HepG2 (cell line): ENCODE data around the gene GSK3A. TPM values are rescaled to one million over a fixed set of nuclear protein-coding genes. Genes with fewer than 3 reads are reported as not detected.

ENCODE experiments used
- BRCA1 ChIP-seq: sonication (generic); formaldehyde crosslinking; IDR thresholded peaks from 2 replicates; pipeline ENCODE4 v1.4.0; 2020; ENCODE audit warnings: missing genetic modification reagents
- IKZF1 ChIP-seq: fragments of 450-650 bp; IDR thresholded peaks from 2 replicates; pipeline ENCODE4 v1.7.1; 2016
- MED8 ChIP-seq: sonication (generic); formaldehyde crosslinking; IDR thresholded peaks from 2 replicates; pipeline ENCODE4 v1.8.1; 2023; ENCODE audit warnings: mild to moderate bottlenecking, missing genetic modification reagents; ENCODE audit not compliant: insufficient replicate concordance
- MXD4 ChIP-seq: IDR thresholded peaks from 2 replicates; pipeline ENCODE4 v1.6.1; 2016; ENCODE audit warnings: mild to moderate bottlenecking, missing biosample characterization, missing genetic modification reagents
- RFX1 ChIP-seq: fragments of 450-650 bp; IDR thresholded peaks from 2 replicates; pipeline ENCODE4 v1.6.1; 2017
- SKI ChIP-seq: fragments of 450-650 bp; IDR thresholded peaks from one replicate; pipeline ENCODE4 v1.6.1; 2018; ENCODE audit warnings: mild to moderate bottlenecking; ENCODE audit not compliant: partially characterized antibody
- SOX6 ChIP-seq, 2 experiments: fragments of 450-650 bp in 1 of 2; sonication (generic) in 1 of 2; formaldehyde crosslinking in 1 of 2; IDR thresholded peaks; 2 replicates each; pipeline versions ENCODE4 v1.4.0 to v1.6.1; 2017 to 2020; ENCODE audit warnings: antibody characterized with exemption in 1 of 2, mild to moderate bottlenecking in 1 of 2, missing genetic modification reagents in 1 of 2
- SP140L ChIP-seq: sonication (generic); formaldehyde crosslinking; IDR thresholded peaks from 2 replicates; pipeline ENCODE4 v1.4.0; 2020; ENCODE audit warnings: missing genetic modification reagents, borderline replicate concordance
- SP5 ChIP-seq: IDR thresholded peaks from 2 replicates; pipeline ENCODE4 v1.6.1; 2016; ENCODE audit warnings: low read depth, borderline replicate concordance
- TOPORS ChIP-seq: sonication (generic); formaldehyde crosslinking; IDR thresholded peaks from 2 replicates; pipeline ENCODE4 v1.8.0; 2023; ENCODE audit warnings: mild to moderate bottlenecking, missing genetic modification reagents
- ZFAT ChIP-seq: sonication (generic); formaldehyde crosslinking; conservative IDR thresholded peaks from 2 replicates; pipeline ENCODE4 v1.8.1; 2023; ENCODE audit warnings: missing genetic modification reagents, inconsistent platforms
- ZNF282 ChIP-seq: fragments of 450-650 bp; IDR thresholded peaks from 2 replicates; pipeline ENCODE4 v1.6.1; 2018; ENCODE audit not compliant: partially characterized antibody
- ZSCAN20 ChIP-seq: sonication (generic); formaldehyde crosslinking; IDR thresholded peaks from 2 replicates; pipeline ENCODE4 v1.4.0; 2020; ENCODE audit warnings: missing genetic modification reagents, mild to moderate bottlenecking, borderline replicate concordance
- polyA plus RNA-seq, 8 experiments: library from polyadenylated mRNA; depleted of rRNA in 3 of 8; stranded (reverse) in 7 of 8; unstranded in 1 of 8; fragments of >200 nt; fragmentation: Illumina TruSeq in 4 of 8; extraction: Trizol in 4 of 8; gene quantifications; 2 replicates each; pipeline versions ENCODE4 v1.2.1 to v1.2.3, GENCODE V29; 2011 to 2016; ENCODE audit warnings: low read depth in 4 of 8, missing spikeins in 1 of 8, mixed read lengths in 1 of 8; ENCODE audit not compliant: insufficient read depth in 1 of 8
- total RNA-seq, 5 experiments: library from RNA; depleted of rRNA; stranded (reverse); fragments of >200 nt; fragmentation: Illumina TruSeq; extraction: Trizol; gene quantifications; 2 replicates each; pipeline ENCODE4 v1.2.3, GENCODE V29; 2016; ENCODE audit warnings: low read depth in 1 of 5
- TF ChIP-seq, protein P1 (sequence below): sonication (generic); formaldehyde crosslinking; IDR thresholded peaks from 2 replicates; pipeline ENCODE4 v1.5.0; 2020; ENCODE audit warnings: missing genetic modification reagents
- TF ChIP-seq, protein P2 (sequence below): sonication (generic); formaldehyde crosslinking; IDR thresholded peaks from 2 replicates; pipeline ENCODE4 v1.8.0; 2022; ENCODE audit warnings: missing genetic modification reagents, mild to moderate bottlenecking, moderate library complexity, borderline replicate concordance
- TF ChIP-seq, protein P3 (sequence below): sonication (generic); formaldehyde crosslinking; IDR thresholded peaks from 2 replicates; pipeline ENCODE4 v1.9.0; 2022; ENCODE audit warnings: missing genetic modification reagents, mild to moderate bottlenecking, borderline replicate concordance
- TF ChIP-seq, protein P4 (sequence below): IDR thresholded peaks from 2 replicates; pipeline ENCODE4 v1.4.0; 2020; ENCODE audit warnings: mild to moderate bottlenecking, missing genetic modification reagents
- TF ChIP-seq, protein P5 (sequence below): sonication (generic); formaldehyde crosslinking; IDR thresholded peaks from 2 replicates; pipeline ENCODE4 v1.5.0; 2020; ENCODE audit warnings: mild to moderate bottlenecking, missing genetic modification reagents, moderate library complexity

GSK3A gene
- total and polyA plus RNA-seq, 2 of the 13 experiments (the other 11 are each of a cell fraction or from before 2014, with no cell fraction given): 16.9 to 52.5 TPM

DNA sequence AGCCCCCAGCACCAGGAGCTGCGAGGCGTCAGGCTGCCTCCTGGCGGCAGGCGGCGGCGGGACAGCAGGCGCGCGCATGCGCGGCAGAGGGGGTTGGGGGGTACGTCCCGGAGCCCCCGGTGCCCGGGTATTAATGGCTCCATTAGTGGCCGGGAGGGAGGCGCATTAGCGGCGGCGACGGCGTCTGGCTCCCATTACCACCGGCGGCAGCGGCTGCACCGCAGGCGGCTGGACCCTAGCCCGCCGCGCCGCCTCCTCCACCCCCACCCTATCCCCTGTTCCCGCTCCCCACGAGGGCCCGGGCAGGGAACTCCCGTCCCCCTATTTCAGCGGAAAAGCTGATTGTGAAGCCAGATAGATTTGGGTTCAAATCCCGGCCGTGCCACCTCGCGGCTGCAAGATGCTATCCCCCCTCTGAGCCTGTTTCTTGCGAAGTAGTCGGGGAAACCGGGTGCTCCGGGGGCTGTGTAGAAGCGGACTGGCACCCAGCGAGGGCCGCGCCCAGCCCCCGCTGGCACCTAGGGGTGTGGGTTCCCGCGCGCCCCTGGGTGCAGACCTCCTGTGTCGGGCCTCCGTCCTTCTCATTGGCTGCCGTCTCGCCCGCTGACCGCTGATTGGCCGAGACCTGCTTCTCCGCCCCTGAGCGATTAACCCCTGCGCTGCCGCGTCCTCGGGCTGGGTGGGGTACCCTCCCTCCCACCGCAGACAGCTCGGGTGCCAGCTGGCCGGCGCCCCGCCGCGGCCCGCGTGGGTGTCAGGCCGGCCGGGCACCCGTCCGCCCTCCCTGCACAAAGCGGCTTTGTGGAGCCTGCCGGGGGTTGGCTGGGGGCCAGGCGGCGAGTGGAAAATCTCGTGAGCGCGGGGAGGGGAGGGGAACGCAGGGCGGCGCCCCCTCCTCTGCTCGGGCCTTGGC is 37.8 kb upstream of the GSK3A start (continued):
- TF ChIP-seq, protein P1, sequence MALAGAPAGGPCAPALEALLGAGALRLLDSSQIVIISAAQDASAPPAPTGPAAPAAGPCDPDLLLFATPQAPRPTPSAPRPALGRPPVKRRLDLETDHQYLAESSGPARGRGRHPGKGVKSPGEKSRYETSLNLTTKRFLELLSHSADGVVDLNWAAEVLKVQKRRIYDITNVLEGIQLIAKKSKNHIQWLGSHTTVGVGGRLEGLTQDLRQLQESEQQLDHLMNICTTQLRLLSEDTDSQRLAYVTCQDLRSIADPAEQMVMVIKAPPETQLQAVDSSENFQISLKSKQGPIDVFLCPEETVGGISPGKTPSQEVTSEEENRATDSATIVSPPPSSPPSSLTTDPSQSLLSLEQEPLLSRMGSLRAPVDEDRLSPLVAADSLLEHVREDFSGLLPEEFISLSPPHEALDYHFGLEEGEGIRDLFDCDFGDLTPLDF (CRISPR knock-in tag): peak; percentile 90
- TF ChIP-seq IKZF1 (no peak), ZFAT (CRISPR knock-in tag) (0 out of 2 replicates have a peak, but pooled peaks have one; percentile 52), MXD4 (CRISPR knock-in tag) (no peak; the same call in 1 of the 2 replicates), RFX1 (no peak), SOX6 (IDR thresholded peaks at IDR 0.05) (no peak), SOX6 (CRISPR knock-in tag; IDR thresholded peaks at IDR 0.05) (peak; percentile 40; the same call in 1 of the 2 replicates), ZNF282 (no peak), BRCA1 (CRISPR knock-in tag) (no peak), MED8 (CRISPR knock-in tag) (no peak), TOPORS (CRISPR knock-in tag) (no peak), SP5 (CRISPR knock-in tag) (peak; percentile 55), SP140L (no peak), ZSCAN20 (CRISPR knock-in tag) (peak; percentile 70; the same call in 1 of the 2 replicates), SKI (peak; percentile 47)
- TF ChIP-seq, protein P2, sequence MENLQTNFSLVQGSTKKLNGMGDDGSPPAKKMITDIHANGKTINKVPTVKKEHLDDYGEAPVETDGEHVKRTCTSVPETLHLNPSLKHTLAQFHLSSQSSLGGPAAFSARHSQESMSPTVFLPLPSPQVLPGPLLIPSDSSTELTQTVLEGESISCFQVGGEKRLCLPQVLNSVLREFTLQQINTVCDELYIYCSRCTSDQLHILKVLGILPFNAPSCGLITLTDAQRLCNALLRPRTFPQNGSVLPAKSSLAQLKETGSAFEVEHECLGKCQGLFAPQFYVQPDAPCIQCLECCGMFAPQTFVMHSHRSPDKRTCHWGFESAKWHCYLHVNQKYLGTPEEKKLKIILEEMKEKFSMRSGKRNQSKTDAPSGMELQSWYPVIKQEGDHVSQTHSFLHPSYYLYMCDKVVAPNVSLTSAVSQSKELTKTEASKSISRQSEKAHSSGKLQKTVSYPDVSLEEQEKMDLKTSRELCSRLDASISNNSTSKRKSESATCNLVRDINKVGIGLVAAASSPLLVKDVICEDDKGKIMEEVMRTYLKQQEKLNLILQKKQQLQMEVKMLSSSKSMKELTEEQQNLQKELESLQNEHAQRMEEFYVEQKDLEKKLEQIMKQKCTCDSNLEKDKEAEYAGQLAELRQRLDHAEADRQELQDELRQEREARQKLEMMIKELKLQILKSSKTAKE (CRISPR knock-in tag): no peak
- TF ChIP-seq, protein P3, sequence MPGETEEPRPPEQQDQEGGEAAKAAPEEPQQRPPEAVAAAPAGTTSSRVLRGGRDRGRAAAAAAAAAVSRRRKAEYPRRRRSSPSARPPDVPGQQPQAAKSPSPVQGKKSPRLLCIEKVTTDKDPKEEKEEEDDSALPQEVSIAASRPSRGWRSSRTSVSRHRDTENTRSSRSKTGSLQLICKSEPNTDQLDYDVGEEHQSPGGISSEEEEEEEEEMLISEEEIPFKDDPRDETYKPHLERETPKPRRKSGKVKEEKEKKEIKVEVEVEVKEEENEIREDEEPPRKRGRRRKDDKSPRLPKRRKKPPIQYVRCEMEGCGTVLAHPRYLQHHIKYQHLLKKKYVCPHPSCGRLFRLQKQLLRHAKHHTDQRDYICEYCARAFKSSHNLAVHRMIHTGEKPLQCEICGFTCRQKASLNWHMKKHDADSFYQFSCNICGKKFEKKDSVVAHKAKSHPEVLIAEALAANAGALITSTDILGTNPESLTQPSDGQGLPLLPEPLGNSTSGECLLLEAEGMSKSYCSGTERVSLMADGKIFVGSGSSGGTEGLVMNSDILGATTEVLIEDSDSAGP (CRISPR knock-in tag): peak; percentile 84
- TF ChIP-seq, protein P4, sequence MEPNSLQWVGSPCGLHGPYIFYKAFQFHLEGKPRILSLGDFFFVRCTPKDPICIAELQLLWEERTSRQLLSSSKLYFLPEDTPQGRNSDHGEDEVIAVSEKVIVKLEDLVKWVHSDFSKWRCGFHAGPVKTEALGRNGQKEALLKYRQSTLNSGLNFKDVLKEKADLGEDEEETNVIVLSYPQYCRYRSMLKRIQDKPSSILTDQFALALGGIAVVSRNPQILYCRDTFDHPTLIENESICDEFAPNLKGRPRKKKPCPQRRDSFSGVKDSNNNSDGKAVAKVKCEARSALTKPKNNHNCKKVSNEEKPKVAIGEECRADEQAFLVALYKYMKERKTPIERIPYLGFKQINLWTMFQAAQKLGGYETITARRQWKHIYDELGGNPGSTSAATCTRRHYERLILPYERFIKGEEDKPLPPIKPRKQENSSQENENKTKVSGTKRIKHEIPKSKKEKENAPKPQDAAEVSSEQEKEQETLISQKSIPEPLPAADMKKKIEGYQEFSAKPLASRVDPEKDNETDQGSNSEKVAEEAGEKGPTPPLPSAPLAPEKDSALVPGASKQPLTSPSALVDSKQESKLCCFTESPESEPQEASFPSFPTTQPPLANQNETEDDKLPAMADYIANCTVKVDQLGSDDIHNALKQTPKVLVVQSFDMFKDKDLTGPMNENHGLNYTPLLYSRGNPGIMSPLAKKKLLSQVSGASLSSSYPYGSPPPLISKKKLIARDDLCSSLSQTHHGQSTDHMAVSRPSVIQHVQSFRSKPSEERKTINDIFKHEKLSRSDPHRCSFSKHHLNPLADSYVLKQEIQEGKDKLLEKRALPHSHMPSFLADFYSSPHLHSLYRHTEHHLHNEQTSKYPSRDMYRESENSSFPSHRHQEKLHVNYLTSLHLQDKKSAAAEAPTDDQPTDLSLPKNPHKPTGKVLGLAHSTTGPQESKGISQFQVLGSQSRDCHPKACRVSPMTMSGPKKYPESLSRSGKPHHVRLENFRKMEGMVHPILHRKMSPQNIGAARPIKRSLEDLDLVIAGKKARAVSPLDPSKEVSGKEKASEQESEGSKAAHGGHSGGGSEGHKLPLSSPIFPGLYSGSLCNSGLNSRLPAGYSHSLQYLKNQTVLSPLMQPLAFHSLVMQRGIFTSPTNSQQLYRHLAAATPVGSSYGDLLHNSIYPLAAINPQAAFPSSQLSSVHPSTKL: no peak
- TF ChIP-seq, protein P5, sequence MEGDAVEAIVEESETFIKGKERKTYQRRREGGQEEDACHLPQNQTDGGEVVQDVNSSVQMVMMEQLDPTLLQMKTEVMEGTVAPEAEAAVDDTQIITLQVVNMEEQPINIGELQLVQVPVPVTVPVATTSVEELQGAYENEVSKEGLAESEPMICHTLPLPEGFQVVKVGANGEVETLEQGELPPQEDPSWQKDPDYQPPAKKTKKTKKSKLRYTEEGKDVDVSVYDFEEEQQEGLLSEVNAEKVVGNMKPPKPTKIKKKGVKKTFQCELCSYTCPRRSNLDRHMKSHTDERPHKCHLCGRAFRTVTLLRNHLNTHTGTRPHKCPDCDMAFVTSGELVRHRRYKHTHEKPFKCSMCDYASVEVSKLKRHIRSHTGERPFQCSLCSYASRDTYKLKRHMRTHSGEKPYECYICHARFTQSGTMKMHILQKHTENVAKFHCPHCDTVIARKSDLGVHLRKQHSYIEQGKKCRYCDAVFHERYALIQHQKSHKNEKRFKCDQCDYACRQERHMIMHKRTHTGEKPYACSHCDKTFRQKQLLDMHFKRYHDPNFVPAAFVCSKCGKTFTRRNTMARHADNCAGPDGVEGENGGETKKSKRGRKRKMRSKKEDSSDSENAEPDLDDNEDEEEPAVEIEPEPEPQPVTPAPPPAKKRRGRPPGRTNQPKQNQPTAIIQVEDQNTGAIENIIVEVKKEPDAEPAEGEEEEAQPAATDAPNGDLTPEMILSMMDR (CRISPR knock-in tag): peak; percentile 90
